ENCODE results near the gene CDH4.

CDH4 gene

GRCh38 chr20:61569825-61570224, 317.8 kb downstream of the CDH4 start:
- H3K27me3 ChIP-seq (ENCODE audit: insufficient read depth, poor library complexity, severe bottlenecking), result no peaks in the 10 kb centered on the region
- DNase-seq (ENCODE audit: low read depth in 1 of 2, low spot score in 1 of 2), result no peak

DNA sequence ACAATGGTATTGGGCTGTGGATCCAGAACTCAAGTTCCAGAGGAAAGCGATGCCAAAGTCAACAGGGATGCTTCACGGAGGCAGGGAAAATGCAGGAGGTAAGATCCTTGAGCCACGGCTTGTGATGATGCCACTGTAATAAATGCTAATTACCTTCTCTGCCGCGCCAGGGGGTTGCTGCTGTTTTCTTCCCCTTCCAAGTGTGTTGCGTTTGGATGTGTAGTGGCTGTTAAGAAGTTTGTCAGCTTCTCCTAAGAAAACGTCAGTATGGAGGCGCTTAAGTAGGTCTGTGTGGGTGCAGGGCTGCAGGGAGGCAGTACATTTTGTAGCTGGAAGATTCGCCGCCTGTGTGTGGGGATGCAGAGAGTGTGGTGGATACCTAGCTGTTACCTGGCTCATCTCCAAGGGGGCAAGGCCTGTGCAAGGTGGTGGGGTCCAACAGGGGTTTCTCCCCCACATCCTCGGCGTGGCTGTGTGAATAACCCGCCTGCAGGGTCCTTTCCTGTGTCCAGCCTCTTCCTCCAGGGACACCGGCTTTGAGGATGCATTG, 318.7 kb downstream of the CDH4 start:
- H3K27ac ChIP-seq (replicated peaks), result no peak overlapping the region
- H3K4me3 ChIP-seq (replicated peaks; ENCODE audit: insufficient read depth, low read length), result no peak overlapping the region
- TF ChIP-seq POLR2AphosphoS5 (IDR thresholded peaks at IDR 0.05; ENCODE audit: low read depth), result no peak
- no peak for TF ChIP-seq CTCF (IDR thresholded peaks at IDR 0.05; ENCODE audit: insufficient read depth, low read length)
- no peak for TF ChIP-seq SPI1 (IDR thresholded peaks at IDR 0.05; ENCODE audit: borderline replicate concordance, low read depth)
- TF ChIP-seq REST (IDR thresholded peaks at IDR 0.05; ENCODE audit: insufficient replicate concordance, low read depth), result no peak
- no peak for TF ChIP-seq GABPA (IDR thresholded peaks at IDR 0.05; ENCODE audit: low read depth)
- DNase-seq (ENCODE audit: low read depth in 1 of 2, low spot score in 1 of 2), result no peak
- no peaks in the 10 kb centered on the region for H3K27me3 ChIP-seq (ENCODE audit: insufficient read depth, poor library complexity, severe bottlenecking)

More at GRCh38 chr20:61569825-61570224, 317.8 kb downstream of the CDH4 start:
- no peak overlapping the region for H3K27ac ChIP-seq (replicated peaks)
- TF ChIP-seq REST (IDR thresholded peaks at IDR 0.05; ENCODE audit: insufficient replicate concordance, low read depth), result no peak
- TF ChIP-seq SPI1 (IDR thresholded peaks at IDR 0.05; ENCODE audit: borderline replicate concordance, low read depth), result no peak
- no peak for TF ChIP-seq GABPA (IDR thresholded peaks at IDR 0.05; ENCODE audit: low read depth)
- no peak for TF ChIP-seq POLR2AphosphoS5 (IDR thresholded peaks at IDR 0.05; ENCODE audit: low read depth)
- TF ChIP-seq CTCF (IDR thresholded peaks at IDR 0.05; ENCODE audit: insufficient read depth, low read length), result no peak
- H3K4me3 ChIP-seq (replicated peaks; ENCODE audit: insufficient read depth, low read length), result no peak overlapping the region

DNA sequence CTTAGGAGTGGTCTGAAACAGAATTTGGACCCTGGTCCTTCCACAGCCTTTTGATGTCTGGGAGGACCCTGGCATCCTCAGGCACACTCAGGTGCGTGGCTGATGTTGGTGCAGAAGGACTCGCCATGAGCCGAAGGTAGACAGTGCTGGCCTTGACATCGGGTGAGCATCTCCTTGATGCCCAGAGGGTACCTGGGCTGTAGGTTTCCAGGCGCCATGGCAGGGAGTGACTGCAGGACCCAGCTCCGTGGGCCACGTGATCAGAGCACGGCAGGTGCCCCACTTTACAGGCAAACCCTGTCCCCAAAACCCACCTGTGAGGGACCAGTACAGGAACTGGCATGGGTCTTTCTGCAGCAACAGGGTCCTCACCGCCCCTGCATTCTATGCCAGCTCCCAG, 319.2 kb downstream of the CDH4 start:
- Histone ChIP-seq H3K27ac (replicated peaks) (no peak overlapping the region), H3K4me3 (replicated peaks; ENCODE audit: insufficient read depth, low read length) (no peak overlapping the region), H3K27me3 (ENCODE audit: insufficient read depth, poor library complexity, severe bottlenecking) (no peaks in the 10 kb centered on the region)
- TF ChIP-seq CTCF (IDR thresholded peaks at IDR 0.05; ENCODE audit: insufficient read depth, low read length) (no peak), REST (IDR thresholded peaks at IDR 0.05; ENCODE audit: insufficient replicate concordance, low read depth) (no peak), SPI1 (IDR thresholded peaks at IDR 0.05; ENCODE audit: borderline replicate concordance, low read depth) (no peak), GABPA (IDR thresholded peaks at IDR 0.05; ENCODE audit: low read depth) (no peak), POLR2AphosphoS5 (IDR thresholded peaks at IDR 0.05; ENCODE audit: low read depth) (no peak)
- DNase-seq (ENCODE audit: low read depth in 1 of 2, low spot score in 1 of 2), result no peak
